TTC549 (cell line): ENCODE data around the gene MESD.

ENCODE experiments used
- FAIRE-seq: peaks from 2 replicates; lab custom pipeline; 2012; peaks lifted over from hg19 to GRCh38; lab: Jason Lieb, UNC

MESD gene

GRCh38 chr15:81014446-81015093, 25.0 kb upstream of the MESD start:
- FAIRE-seq: no peak

GRCh38 chr15:81013396-81013929, 23.8 kb upstream of the MESD start:
- no peak for FAIRE-seq

- no peak for FAIRE-seq
Measured at GRCh38 chr15:81012588-81012987, 23.0 kb upstream of the MESD start.

GRCh38 chr15:81011593-81011992, 22.0 kb upstream of the MESD start:
- no peak for FAIRE-seq

- FAIRE-seq: no peak
Measured at GRCh38 chr15:81010086-81010485, 20.5 kb upstream of the MESD start.

GRCh38 chr15:81008312-81008711, 18.7 kb upstream of the MESD start:
- FAIRE-seq: no peak

GRCh38 chr15:81007428-81008064, 17.9 kb upstream of the MESD start:
- no peak for FAIRE-seq

- FAIRE-seq: no peak
Measured at GRCh38 chr15:81006124-81006523, 16.5 kb upstream of the MESD start.

GRCh38 chr15:81003097-81003350, 13.4 kb upstream of the MESD start:
- no peak for FAIRE-seq

- FAIRE-seq: no peak
Measured at GRCh38 chr15:81002331-81003096, 12.9 kb upstream of the MESD start.

- FAIRE-seq: no peak
Measured at GRCh38 chr15:81002009-81002330, 12.4 kb upstream of the MESD start.

- FAIRE-seq: no peak
Measured at GRCh38 chr15:81001152-81002008, 11.8 kb upstream of the MESD start.

GRCh38 chr15:81000624-81001151, 11.1 kb upstream of the MESD start, which contains the start of gene TLNRD1:
TLNRD1 (plus strand) TSS chr15:81000923; CDS start chr15:81002272, 1,349 bp downstream.
- no peak for FAIRE-seq

GRCh38 chr15:81000144-81000623, 10.6 kb upstream of the MESD start:
- FAIRE-seq: no peak

GRCh38 chr15:80999623-81000036, 10.0 kb upstream of the MESD start:
- FAIRE-seq: no peak

GRCh38 chr15:80998251-80998650, 8.6 kb upstream of the MESD start:
- FAIRE-seq: no peak

- FAIRE-seq: no peak
Measured at GRCh38 chr15:80997692-80998091, 8.1 kb upstream of the MESD start.

GRCh38 chr15:80996247-80996646, 6.6 kb upstream of the MESD start:
- FAIRE-seq: no peak

GRCh38 chr15:80992441-80992840, 2.8 kb upstream of the MESD start:
- FAIRE-seq: no peak

GRCh38 chr15:80992006-80992405, 2.4 kb upstream of the MESD start:
- FAIRE-seq: no peak

- no peak for FAIRE-seq
Measured at GRCh38 chr15:80991421-80991820, 1.8 kb upstream of the MESD start.

- no peak for FAIRE-seq
Measured at GRCh38 chr15:80990955-80991354, 1.3 kb upstream of the MESD start.
